Smooth muscle cell (in vitro differentiated cells): ENCODE data around the gene AP1G2. TPM values are rescaled to one million over a fixed set of nuclear protein-coding genes. Genes with fewer than 3 reads are reported as not detected.
"Not testable (repeated sequence)": the region's sequence is repeated elsewhere in the genome, so short reads cannot be mapped to it uniquely, and the experiment has no call there.

ENCODE experiments used
- DNase-seq: peaks from one replicate; lab custom pipeline; 2025; ENCODE audit not compliant: unreplicated experiment; lab: John Stamatoyannopoulos, UW
- H2AFZ ChIP-seq: fragments of 200-600 bp; sonication (generic); 2 replicates; pipeline ENCODE4 v1.6.0; 2016; ENCODE audit warnings: antibody characterized with exemption, low read depth, mild to moderate bottlenecking
- H3F3A ChIP-seq: fragments of 200-600 bp; sonication (generic); 2 replicates; pipeline ENCODE4 v1.6.0; 2017; ENCODE audit warnings: antibody characterized with exemption, low read depth
- H3K27ac ChIP-seq: fragments of 200-600 bp; sonication (generic); 2 replicates; pipeline ENCODE4 v1.5.1; 2016; ENCODE audit warnings: low read depth, mild to moderate bottlenecking
- H3K27me3 ChIP-seq: fragments of 200-600 bp; sonication (generic); 2 replicates; pipeline ENCODE4 v1.6.1; 2016; ENCODE audit warnings: low read depth, mild to moderate bottlenecking
- H3K36me3 ChIP-seq: fragments of 200-600 bp; sonication (generic); 2 replicates; pipeline ENCODE4 v1.5.1; 2016; ENCODE audit warnings: low read depth
- H3K4me1 ChIP-seq: fragments of 200-600 bp; sonication (generic); 2 replicates; pipeline ENCODE4 v1.5.1; 2016; ENCODE audit warnings: low read depth
- H3K4me2 ChIP-seq: fragments of 200-600 bp; sonication (generic); 2 replicates; pipeline ENCODE4 v1.6.0; 2016; ENCODE audit warnings: mild to moderate bottlenecking
- H3K4me3 ChIP-seq: fragments of 200-600 bp; sonication (generic); 2 replicates; pipeline ENCODE4 v1.5.1; 2016; ENCODE audit warnings: mild to moderate bottlenecking
- H3K79me2 ChIP-seq: fragments of 200-600 bp; sonication (generic); 2 replicates; pipeline ENCODE4 v1.6.0; 2016; ENCODE audit warnings: low read depth, mild to moderate bottlenecking
- H3K9ac ChIP-seq: fragments of 200-600 bp; sonication (generic); 2 replicates; pipeline ENCODE4 v1.6.0; 2016; ENCODE audit warnings: low read depth
- H3K9me3 ChIP-seq: fragments of 200-600 bp; sonication (generic); replicated peaks from 2 replicates; pipeline ENCODE4 v1.5.1; 2016; ENCODE audit warnings: low read depth
- H4K20me1 ChIP-seq: fragments of 200-600 bp; sonication (generic); 2 replicates; pipeline ENCODE4 v1.6.0; 2016; ENCODE audit warnings: low read depth
- WGBS: methylation state at CpG from one replicate; pipeline ENCODE4 v1.1.7; 2016; ENCODE audit warnings: low lambda C conversion rate; 5-methylcytosine and 5-hydroxymethylcytosine counted together
- polyA plus RNA-seq: library from polyadenylated mRNA; unstranded; fragments of >200 nt; fragmentation: Nextera tagmentation; extraction: Ambion mirVana; gene quantifications from 2 replicates; pipeline ENCODE4 v1.2.1, GENCODE V29; 2016
- total RNA-seq: library from RNA; depleted of rRNA; stranded (reverse); fragments of >200 nt; gene quantifications from 2 replicates; pipeline ENCODE4 v1.2.3, GENCODE V29; 2014
- TF ChIP-seq, protein P1 (sequence below): fragments of 200-600 bp; sonication (generic); IDR thresholded peaks from 2 replicates; pipeline ENCODE4 v1.5.1; 2017; ENCODE audit warnings: borderline replicate concordance, mild to moderate bottlenecking, antibody characterized with exemption; ENCODE audit not compliant: insufficient read depth, poor library complexity, severe bottlenecking

The AP1G2 gene
- total and polyA plus RNA-seq, 2 experiments from 2014 or later, result 59.3 to 62.4 TPM

DNA sequence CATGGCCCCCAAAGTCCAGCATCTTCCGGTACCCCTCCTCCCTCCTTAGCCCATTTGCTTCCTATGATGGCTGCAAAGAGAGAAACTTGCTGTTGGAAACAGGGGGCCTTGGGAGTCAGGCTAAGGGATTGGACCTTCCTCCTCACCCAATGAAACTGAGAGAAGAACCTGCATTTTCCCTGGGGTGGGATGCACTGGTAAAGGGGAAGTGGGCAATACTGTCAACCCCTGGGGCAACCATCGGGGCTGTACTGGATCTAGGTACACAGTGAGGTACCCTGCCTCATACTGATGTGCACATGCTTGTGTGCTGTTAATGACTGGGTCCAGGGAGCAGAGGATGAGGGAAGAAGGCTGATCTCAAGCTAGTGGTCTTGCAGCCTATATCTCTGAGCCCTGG lies 22.0 kb upstream of the AP1G2 start:
- DNase-seq, result no peak
- no peaks in the 10 kb centered on the region for H3K79me2 ChIP-seq
- no peak overlapping the region for H3K4me3 ChIP-seq
- H3K4me2 ChIP-seq, result no peak overlapping the region
- no peaks in the 10 kb centered on the region for H3K36me3 ChIP-seq
- TF ChIP-seq, protein P1, sequence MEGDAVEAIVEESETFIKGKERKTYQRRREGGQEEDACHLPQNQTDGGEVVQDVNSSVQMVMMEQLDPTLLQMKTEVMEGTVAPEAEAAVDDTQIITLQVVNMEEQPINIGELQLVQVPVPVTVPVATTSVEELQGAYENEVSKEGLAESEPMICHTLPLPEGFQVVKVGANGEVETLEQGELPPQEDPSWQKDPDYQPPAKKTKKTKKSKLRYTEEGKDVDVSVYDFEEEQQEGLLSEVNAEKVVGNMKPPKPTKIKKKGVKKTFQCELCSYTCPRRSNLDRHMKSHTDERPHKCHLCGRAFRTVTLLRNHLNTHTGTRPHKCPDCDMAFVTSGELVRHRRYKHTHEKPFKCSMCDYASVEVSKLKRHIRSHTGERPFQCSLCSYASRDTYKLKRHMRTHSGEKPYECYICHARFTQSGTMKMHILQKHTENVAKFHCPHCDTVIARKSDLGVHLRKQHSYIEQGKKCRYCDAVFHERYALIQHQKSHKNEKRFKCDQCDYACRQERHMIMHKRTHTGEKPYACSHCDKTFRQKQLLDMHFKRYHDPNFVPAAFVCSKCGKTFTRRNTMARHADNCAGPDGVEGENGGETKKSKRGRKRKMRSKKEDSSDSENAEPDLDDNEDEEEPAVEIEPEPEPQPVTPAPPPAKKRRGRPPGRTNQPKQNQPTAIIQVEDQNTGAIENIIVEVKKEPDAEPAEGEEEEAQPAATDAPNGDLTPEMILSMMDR, result no peak
- H3K27me3 ChIP-seq, result no peaks in the 10 kb centered on the region
- H3K9me3 ChIP-seq, result no peaks in the 10 kb centered on the region
- no peaks in the 10 kb centered on the region for H3K4me1 ChIP-seq
- no peaks in the 10 kb centered on the region for H4K20me1 ChIP-seq
- H3K9ac ChIP-seq, result no peak overlapping the region
- no peaks in the 10 kb centered on the region for H3F3A ChIP-seq
- no peak overlapping the region for H3K27ac ChIP-seq
- WGBS, result 90% methylated on average over 2 of the region's 2 CpGs
- no peak overlapping the region for H2AFZ ChIP-seq

DNA sequence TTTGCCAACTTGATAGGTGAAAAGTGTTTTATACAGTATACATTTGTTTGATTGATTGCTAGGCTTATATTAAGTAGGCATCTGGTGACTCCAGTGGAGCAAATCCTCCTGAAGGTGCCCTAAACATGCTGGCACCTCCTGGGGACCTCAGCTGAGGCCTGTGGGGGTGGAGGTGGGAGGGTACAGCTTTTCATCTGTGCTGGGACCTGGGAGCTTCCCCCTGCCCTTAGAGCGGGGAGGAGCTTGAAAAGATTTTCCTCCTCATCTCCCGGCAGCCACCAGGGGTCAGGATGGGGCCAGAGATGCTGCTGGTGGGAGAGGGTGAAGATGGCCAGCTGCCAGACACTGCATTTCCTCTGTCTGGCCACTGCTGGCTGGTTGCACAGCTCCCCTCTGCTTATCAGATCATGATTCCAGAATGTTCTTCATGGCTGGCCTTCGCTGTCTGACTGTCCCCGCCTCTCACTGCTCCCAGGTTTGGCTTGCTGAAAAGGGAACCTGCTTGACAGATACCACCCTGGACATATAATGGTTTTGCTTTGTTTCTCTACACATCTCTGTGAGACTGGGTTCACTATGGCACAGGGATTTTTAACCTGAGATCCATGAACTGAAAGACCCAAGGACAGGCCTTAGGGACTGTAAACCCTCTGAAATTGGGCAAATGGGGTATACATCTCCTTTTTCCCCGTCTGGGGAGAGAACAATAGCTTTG lies 21.4 kb upstream of the AP1G2 start:
- Histone ChIP-seq H3K9ac (no peak overlapping the region), H3K27me3 (no peaks in the 10 kb centered on the region), H3F3A (no peaks in the 10 kb centered on the region), H3K79me2 (no peaks in the 10 kb centered on the region), H3K36me3 (no peaks in the 10 kb centered on the region), H3K4me3 (no peak overlapping the region), H4K20me1 (no peaks in the 10 kb centered on the region), H3K4me1 (no peaks in the 10 kb centered on the region), H2AFZ (peak overlapping the region; percentile 70), H3K27ac (no peak overlapping the region), H3K4me2 (no peak overlapping the region), H3K9me3 (no peaks in the 10 kb centered on the region)
- DNase-seq, result peak; percentile 65
- 10% methylated on average over 5 of the region's 5 CpGs for WGBS
- TF ChIP-seq, protein P1, result peak; percentile 76

DNA sequence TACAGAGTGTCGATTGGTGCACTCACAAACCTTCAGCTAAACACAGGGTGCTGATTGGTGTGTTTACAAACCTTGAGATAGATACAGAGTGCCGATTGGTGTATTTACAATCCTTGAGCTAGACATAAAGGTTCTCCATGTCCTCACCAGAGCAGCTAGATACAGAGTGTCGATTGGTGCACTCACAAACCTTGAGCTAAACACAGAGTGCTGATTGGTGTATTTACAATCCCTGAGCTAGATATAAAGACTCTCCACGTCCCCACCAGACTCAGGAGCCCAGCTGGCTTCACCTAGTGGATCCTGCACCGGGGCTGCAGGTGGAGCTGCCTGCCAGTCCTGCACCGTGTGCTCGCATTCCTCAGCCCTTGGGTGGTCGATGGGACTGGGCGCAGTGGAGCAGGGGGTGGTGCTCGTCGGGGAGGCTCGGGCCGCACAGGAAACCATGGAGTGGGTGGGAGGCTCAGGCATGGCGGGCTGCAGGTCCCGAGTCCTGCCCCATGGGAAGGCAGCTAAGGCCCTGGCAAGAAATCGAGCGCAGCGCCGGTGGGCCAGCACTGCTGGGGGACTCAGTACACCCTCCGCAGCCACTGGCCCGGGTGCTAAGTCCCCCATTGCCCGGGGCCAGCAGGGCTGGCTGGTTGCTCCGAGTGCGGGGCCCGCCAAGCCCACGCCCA lies 17.1 kb upstream of the AP1G2 start:
- 92% methylated on average over 26 of the region's 26 CpGs for WGBS
- H3K36me3 ChIP-seq, H3K79me2 ChIP-seq, H3K4me3 ChIP-seq, H3K9me3 ChIP-seq, H2AFZ ChIP-seq, H3K27ac ChIP-seq, H3K4me1 ChIP-seq, DNase-seq, H4K20me1 ChIP-seq, H3K27me3 ChIP-seq, H3K4me2 ChIP-seq, H3K9ac ChIP-seq, H3F3A ChIP-seq: not testable (repeated sequence)

DNA sequence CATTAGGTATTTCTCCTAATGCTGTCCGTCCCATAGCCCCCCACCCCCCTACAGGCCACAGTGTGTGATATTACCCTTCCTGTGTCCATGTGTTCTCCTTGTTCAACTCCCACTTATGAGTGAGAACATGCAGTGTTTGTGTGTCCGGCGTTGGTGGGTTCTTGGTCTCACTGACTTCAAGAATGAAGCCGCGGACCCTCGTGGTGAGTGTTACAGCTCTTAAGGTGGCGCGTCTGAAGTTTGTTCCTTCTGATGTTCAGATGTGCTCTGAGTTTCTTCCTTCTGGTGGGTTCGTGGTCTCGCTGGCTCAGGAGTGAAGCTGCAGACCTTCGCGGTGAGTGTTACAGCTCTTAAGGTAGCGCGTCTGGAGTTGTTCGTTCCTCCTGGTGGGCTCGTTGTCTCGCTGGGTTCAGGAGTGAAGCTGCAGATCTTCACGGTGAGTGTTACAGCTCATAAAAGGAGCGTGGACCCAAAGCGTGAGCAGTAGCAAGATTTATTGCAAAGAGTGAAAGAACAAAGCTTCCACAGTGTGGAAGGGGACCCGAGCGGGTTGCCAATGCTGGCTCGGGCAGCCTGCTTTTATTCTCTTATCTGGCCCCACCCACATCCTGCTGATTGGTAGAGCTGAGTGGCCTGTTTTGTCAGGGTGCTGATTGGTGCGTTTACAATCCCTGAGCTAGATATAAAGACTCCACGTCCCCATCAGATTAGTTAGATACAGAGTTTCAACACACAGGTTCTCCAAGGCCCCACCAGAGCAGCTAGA lies 16.4 kb upstream of the AP1G2 start:
- H3K27me3 ChIP-seq, result peaks cover 11% of the 10 kb centered on the region
- H3K4me3 ChIP-seq, H3K27ac ChIP-seq, H3F3A ChIP-seq, H3K36me3 ChIP-seq, H4K20me1 ChIP-seq, DNase-seq, H3K9me3 ChIP-seq, H3K4me2 ChIP-seq, H3K4me1 ChIP-seq, H3K79me2 ChIP-seq, H2AFZ ChIP-seq, H3K9ac ChIP-seq: not testable (repeated sequence)
- WGBS, result 91% methylated on average over 25 of the region's 25 CpGs
